HG03378 (cell line): ENCODE measurements around the gene GALE.
"Not testable (repeated sequence)": the region's sequence is repeated elsewhere in the genome, so short reads cannot be mapped to it uniquely, and the experiment has no call there.

Experiments used
- ATAC-seq: cut with Tn5 transposase; IDR thresholded peaks from one replicate; pipeline ENCODE4 v1.9.1; 2021; ENCODE audit warnings: mild to moderate bottlenecking, moderate library complexity; ENCODE audit not compliant: unreplicated experiment

GALE gene

DNA sequence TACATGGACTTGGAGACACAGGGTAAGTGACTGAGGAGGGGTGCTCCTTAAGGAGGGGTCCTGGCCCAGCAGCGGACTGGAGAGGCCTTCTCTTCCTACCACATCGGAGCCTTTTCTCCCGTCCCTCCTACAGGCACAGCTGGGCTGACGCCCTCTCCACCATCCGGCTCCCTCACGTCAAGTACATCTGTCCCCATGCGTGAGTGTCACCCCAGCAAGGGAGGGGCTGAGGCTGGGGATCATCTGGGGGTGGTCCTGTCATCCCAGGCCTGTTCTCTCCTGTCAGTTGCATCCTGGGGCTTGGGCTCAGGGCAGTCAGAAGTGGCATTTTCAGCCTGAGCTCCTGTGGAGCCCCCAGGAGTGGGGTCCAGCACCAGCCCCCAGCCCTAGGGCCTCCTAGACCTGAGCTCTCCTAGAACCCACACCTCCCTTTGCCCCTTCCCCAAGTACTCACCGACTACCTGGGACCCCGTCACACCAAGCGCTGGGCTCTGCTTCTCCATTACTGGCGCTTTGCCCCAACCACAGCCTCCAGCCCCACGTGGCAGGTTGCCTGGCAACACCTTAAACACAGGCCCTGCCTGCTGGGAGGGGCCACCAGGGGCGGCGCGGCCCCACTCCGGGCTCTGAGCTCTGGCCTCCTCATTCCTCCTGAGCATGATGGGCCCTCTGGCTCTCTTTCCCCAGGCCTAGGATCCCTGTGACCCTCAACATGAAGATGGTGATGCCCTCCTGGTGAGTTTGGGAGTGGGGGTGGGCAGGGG, 7.4 kb downstream of the GALE start:
- ATAC-seq, result no peak

GRCh38 chr1:23792151-23792945, 8.2 kb downstream of the GALE start:
- ATAC-seq, result no peak

GRCh38 chr1:23791516-23792047, 9.0 kb downstream of the GALE start:
- ATAC-seq, result no peak

GRCh38 chr1:23790696-23791515, 9.6 kb downstream of the GALE start, which contains the start of gene LYPLA2:
LYPLA2 (plus strand) TSS chr1:23791145; CDS start chr1:23792683, 1,538 bp downstream.
- ATAC-seq, result no peak

DNA sequence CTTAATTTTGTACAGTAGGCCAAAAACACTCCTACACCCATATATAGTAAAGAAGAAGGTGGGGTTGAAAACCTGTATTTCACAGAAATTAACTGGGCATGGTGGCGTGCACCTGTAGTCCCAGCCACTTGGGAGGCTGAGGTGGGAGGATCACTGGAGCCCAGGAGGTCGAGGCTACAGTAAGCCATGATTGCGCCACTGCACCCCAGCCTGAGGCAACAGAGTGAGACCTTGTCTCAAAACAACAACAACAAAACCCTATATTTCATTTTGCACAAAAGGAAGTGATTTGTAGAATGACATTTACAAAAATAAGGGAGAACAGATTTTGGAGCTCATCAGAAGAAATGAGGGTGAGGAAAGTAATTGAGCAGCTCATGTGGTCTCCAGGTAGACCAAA, 11.9 kb downstream of the GALE start:
- ATAC-seq, result no peak

GRCh38 chr1:23787701-23788100, 12.9 kb downstream of the GALE start:
- no peak for ATAC-seq

DNA sequence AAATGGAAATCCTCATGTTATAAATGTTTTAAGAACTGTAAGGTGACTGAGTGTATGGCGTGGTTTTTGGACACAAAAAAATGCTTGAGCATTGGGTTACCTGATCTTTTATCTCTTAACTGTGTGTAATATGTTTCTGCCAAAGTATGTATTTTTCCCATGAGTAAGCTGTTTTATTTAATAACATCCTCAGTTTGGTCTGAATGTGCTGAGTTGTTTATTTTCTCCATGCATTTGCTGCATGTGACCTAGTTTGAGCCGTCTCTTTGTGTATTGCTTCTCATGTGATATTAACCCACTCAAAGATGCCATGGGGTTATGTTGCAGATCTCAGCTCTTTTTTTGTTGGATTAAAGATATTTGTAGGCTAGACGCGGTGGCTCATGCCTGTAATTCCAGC, 15.7 kb downstream of the GALE start:
- no peak for ATAC-seq

GRCh38 chr1:23783141-23783540, 17.4 kb downstream of the GALE start:
- ATAC-seq, result not testable (repeated sequence)

- ATAC-seq, result no peak
These were observed 20.7 kb downstream of the GALE start for GRCh38 chr1:23779826-23780371.

- ATAC-seq, result no peak
These were observed 22.4 kb downstream of the GALE start, which contains the start of gene PITHD1 for GRCh38 chr1:23777979-23778814. PITHD1 (plus strand) TSS chr1:23778418; CDS start chr1:23778516, 98 bp downstream.

DNA sequence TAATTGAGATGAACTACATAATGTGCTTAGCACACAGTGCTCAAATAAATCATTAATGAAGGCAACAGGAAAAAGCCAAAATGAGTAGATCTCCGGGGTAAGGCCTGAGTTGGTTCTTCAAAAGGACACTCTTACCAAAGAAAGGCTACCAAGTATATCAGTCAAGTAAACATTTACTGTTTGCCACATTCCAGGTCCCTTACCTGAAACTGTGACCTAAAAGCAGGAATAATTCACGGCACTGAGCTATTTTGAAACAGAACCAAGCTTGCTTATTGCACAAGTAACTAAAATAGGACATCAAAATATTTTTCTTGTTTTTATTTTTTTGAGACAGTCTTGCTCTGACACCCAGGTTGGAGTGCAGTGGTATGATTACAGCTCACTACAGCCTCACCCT, 24.3 kb downstream of the GALE start:
- ATAC-seq, result no peak

DNA sequence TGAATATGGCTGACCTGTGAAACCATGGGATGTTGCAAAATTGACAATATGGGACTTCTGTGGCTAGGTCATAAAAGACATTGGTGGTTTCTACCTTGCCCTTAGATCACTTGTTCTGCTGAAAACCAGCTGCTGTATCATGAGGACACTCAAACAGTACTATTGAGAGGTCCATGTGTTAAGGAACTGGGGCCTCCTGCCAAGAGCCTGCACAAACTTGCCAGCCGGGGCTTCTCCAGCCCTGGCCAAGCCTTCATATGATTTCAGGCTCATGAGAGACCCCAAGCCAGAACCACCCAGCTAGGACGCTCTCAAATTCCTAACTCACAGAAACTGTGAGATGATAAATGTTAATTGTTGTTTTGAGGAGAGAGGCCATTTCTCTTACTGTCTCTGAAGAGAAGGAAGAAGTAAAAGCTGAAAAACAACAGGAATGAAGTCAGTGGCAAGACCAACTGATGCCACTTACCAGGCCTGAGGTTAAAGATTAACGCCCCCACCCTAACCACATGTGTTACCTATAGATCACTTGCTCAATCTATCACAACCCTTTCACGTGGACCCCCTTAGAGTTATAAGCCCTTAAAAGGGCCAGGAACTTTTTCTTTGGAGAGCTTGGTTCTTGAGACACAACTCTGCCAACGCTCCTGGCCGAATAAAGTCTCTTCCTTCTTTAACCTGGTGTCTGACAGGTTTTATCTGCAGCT, 26.2 kb downstream of the GALE start:
- no peak for ATAC-seq

GRCh38 chr1:23772854-23773242, 27.7 kb downstream of the GALE start:
- ATAC-seq, result no peak

GRCh38 chr1:23772049-23772853, 28.3 kb downstream of the GALE start:
- ATAC-seq, result no peak

GRCh38 chr1:23768733-23769132, 31.8 kb downstream of the GALE start:
- no peak for ATAC-seq

GRCh38 chr1:23763041-23763577, 37.4 kb downstream of the GALE start:
- no peak for ATAC-seq

DNA sequence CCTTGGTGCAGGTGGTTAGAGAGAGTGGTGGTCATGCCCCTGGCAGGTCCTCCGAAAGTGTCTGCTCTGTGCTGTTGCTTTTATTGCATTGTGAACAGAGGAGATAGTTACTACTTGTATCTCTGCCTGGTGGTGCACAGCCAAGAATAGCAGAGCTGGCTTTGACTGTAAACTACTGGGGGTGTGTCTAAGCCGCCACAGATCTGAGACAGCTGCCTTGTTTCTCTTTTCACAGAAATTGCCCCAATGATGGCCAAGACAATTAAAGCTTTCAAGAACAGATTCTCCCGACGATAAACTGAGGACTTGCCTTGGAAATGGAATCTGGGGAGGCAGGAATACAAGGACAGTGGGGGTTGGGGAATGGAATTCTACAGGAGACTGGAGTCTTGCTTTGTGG, 41.3 kb downstream of the GALE start:
- no peak for ATAC-seq

GRCh38 chr1:23757812-23758211, 42.7 kb downstream of the GALE start:
- ATAC-seq, result no peak
